HG03175 (cell line): ENCODE measurements around the gene TMEM131L.

Experiments
- ATAC-seq: cut with Tn5 transposase; IDR thresholded peaks from one replicate; pipeline ENCODE4 v1.9.1; 2021; ENCODE audit warnings: mild to moderate bottlenecking, moderate library complexity; ENCODE audit not compliant: unreplicated experiment

The TMEM131L gene

GRCh38 chr4:153676984-153677383, 210.8 kb downstream of the TMEM131L start:
- ATAC-seq: no peak

- no peak for ATAC-seq
Measured at GRCh38 chr4:153679486-153679885, 213.3 kb downstream of the TMEM131L start.

- no peak for ATAC-seq
Measured at GRCh38 chr4:153683763-153684181, 217.6 kb downstream of the TMEM131L start.

DNA sequence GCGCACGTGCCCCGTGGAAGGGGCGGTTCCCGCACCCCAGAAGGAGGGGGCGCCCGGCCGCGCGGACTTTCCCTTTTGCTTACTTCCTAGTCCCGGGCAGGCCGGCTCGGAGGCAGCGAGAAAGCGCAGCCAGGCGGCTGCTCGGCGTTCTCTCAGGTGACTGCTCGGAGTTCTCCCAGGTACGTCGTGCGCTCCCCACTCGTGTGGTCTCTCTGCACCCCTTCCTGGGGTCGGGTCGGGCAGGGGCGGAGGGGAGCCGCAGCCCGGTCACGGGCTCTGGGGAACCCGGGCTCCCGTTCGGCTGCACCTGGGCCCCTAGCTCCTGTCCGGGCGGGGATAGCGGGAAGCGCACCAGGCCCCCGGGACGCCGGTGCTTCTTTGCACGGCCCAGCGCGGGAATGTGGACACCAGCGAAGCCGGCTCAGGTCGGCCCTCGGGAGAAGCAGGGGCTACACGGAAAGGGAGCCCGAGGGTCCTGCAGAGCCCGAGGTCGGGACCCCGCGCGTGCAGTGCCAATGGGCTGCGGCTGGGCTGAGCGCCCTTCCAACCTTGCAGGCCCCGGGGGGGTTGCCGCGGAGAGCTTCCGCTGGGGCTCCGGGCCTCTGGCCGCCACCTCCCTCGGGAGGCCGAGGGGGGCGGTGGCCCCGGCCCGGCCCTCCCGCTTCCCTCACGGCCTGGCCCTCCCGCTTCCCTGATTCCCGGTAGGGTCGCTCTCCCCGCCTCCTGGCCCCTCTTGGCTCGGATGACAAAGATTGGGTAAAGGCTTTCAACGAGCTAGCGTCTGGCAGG, 218.2 kb downstream of the TMEM131L start, which contains the start of gene TLR2:
TSS of gene TLR2 (plus strand) at position 99 of the 789 bp plus-strand sequence. CDS start 18,628 bp downstream, outside the sequence.
- peak; percentile 82 for ATAC-seq

DNA sequence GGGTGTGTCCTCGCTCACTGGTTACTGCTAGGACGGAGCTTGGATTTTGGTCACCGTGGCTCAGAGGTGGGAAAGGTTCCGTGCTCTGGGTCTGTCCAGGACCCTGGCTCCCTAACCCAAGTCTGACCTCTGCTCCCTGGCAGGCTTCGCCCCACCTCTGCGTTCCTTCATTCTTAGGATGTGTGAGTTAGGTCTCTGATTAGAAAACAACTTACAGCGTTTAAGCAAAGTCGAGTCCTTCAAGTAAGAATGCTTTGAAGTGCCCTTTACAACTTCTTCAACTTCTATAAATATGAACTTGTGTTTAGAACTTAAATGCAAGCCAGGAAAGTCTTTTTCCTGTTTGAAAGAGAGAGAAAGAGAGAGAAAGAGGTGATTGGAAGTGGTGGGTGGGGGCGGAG, 218.8 kb downstream of the TMEM131L start:
- no peak for ATAC-seq
